GM18502 (cell line): ENCODE measurements around the gene PRKCA.
"Not testable (repeated sequence)": the region's sequence is repeated elsewhere in the genome, so short reads cannot be mapped to it uniquely, and the experiment has no call there.

Experiments used
- ATAC-seq: cut with Tn5 transposase; IDR thresholded peaks from one replicate; pipeline ENCODE4 v1.9.1; 2021; ENCODE audit warnings: mild to moderate bottlenecking; ENCODE audit not compliant: unreplicated experiment, poor library complexity

PRKCA gene

GRCh38 chr17:66474806-66475497, 172.5 kb downstream of the PRKCA start:
- no peak for ATAC-seq

- no peak for ATAC-seq
These were observed 173.6 kb downstream of the PRKCA start for GRCh38 chr17:66476014-66476413.

- no peak for ATAC-seq
These were observed 175.3 kb downstream of the PRKCA start for GRCh38 chr17:66477615-66478283.

- not testable (repeated sequence) for ATAC-seq
These were observed 176.9 kb downstream of the PRKCA start for GRCh38 chr17:66479230-66479889.

- ATAC-seq = no peak
These were observed 177.8 kb downstream of the PRKCA start for GRCh38 chr17:66480243-66480642.

- no peak for ATAC-seq
These were observed 178.4 kb downstream of the PRKCA start for GRCh38 chr17:66480802-66481201.

- no peak for ATAC-seq
These were observed 178.9 kb downstream of the PRKCA start for GRCh38 chr17:66481271-66481670.

- no peak for ATAC-seq
These were observed 181.5 kb downstream of the PRKCA start for GRCh38 chr17:66483906-66484305.

GRCh38 chr17:66485309-66485947, 183.0 kb downstream of the PRKCA start:
- ATAC-seq = no peak

GRCh38 chr17:66487121-66487520, 184.7 kb downstream of the PRKCA start:
- no peak for ATAC-seq

- no peak for ATAC-seq
These were observed 185.6 kb downstream of the PRKCA start for GRCh38 chr17:66487981-66488468.

- no peak for ATAC-seq
These were observed 186.5 kb downstream of the PRKCA start for GRCh38 chr17:66488864-66489263.

GRCh38 chr17:66489576-66489975, 187.2 kb downstream of the PRKCA start:
- ATAC-seq = not testable (repeated sequence)

- ATAC-seq = no peak
These were observed 188.8 kb downstream of the PRKCA start for GRCh38 chr17:66491213-66491612.

GRCh38 chr17:66491665-66492064, 189.3 kb downstream of the PRKCA start:
- ATAC-seq = no peak

- no peak for ATAC-seq
These were observed 189.7 kb downstream of the PRKCA start for GRCh38 chr17:66492080-66492479.

GRCh38 chr17:66492561-66493005, 190.2 kb downstream of the PRKCA start:
- no peak for ATAC-seq

- ATAC-seq = no peak
These were observed 191.0 kb downstream of the PRKCA start for GRCh38 chr17:66493283-66494019.

GRCh38 chr17:66494023-66494803, 191.8 kb downstream of the PRKCA start:
- no peak for ATAC-seq
